Peyer's patch (tissue), 4 donors: ENCODE measurements around the gene ASTE1.

Source experiments
- CTCF ChIP-seq, 6 experiments: fragments of 450-650 bp in 4 of 6; fragments of 200-600 bp in 2 of 6; sonication (generic) in 1 of 6; IDR thresholded peaks; one replicate each; pipeline ENCODE4 v1.5.1; 2017 to 2019; ENCODE audit warnings: antibody characterized with exemption in 6 of 6, mild to moderate bottlenecking in 3 of 6, moderate library complexity in 1 of 6
- POLR2A ChIP-seq, 2 donors: fragments of 450-650 bp; IDR thresholded peaks; one replicate each; pipeline ENCODE4 v1.5.1; 2017; ENCODE audit warnings: antibody characterized with exemption in 2 of 2, mild to moderate bottlenecking in 2 of 2, moderate library complexity in 2 of 2

GRCh38 chr3:130974201-130974600 lies 52.4 kb downstream of the ASTE1 start:
- TF ChIP-seq POLR2A (IDR thresholded peaks at IDR 0.05) = no peak
- no peak for TF ChIP-seq CTCF (IDR thresholded peaks at IDR 0.05)
